Skeletal muscle tissue (tissue), 4 donors: Measurements from ENCODE around the gene MS4A15. TPM values are rescaled to one million over a fixed set of nuclear protein-coding genes. Genes with fewer than 3 reads are reported as not detected.

Experiments
- H3K27ac ChIP-seq: one replicate; pipeline ENCODE4 v1.7.0; 2013; ENCODE audit warnings: mild to moderate bottlenecking, low read depth, low read length, inconsistent platforms
- H3K27me3 ChIP-seq, 3 donors: one replicate each; pipeline ENCODE4 v1.7.0; 2013; ENCODE audit warnings: low read length in 3 of 3; ENCODE audit not compliant: control insufficient read depth in 3 of 3, insufficient read depth in 3 of 3
- H3K36me3 ChIP-seq, 3 donors: one replicate each; pipeline ENCODE4 v1.7.0; 2013; ENCODE audit warnings: low read length in 3 of 3; ENCODE audit not compliant: control insufficient read depth in 3 of 3, insufficient read depth in 3 of 3
- H3K4me1 ChIP-seq, 3 donors: one replicate each; pipeline ENCODE4 v1.7.0; 2013; ENCODE audit warnings: low read length in 3 of 3, mild to moderate bottlenecking in 3 of 3; ENCODE audit not compliant: control insufficient read depth in 3 of 3, insufficient read depth in 3 of 3
- H3K4me3 ChIP-seq, 3 donors: one replicate each; pipeline ENCODE4 v1.7.0; 2013; ENCODE audit warnings: low read length in 3 of 3
- H3K9ac ChIP-seq, 3 donors: one replicate each; pipeline ENCODE4 v1.7.0; 2013; ENCODE audit warnings: low read length in 3 of 3, mild to moderate bottlenecking in 3 of 3, moderate library complexity in 2 of 3, low read depth in 1 of 3
- H3K9me3 ChIP-seq, 3 donors: one replicate each; pipeline ENCODE4 v1.7.0; 2013; ENCODE audit warnings: low read length in 3 of 3; ENCODE audit not compliant: control insufficient read depth in 3 of 3
- total RNA-seq: library from RNA; depleted of rRNA; stranded (reverse); fragments of >200 nt; gene quantifications from one replicate; pipeline ENCODE4 v1.2.3, GENCODE V29; 2014
- donor health status: Osteomylitis.

MS4A15 gene
- total RNA-seq, 1 donor from 2014 or later = not detected

GRCh38 chr11:60725592-60725991 is 31.1 kb upstream of the MS4A15 start:
- no peak overlapping the region for H3K27ac ChIP-seq
- no peaks in the 10 kb centered on the region for H3K9me3 ChIP-seq
- no peaks in the 10 kb centered on the region for H3K36me3 ChIP-seq
- H3K4me1 ChIP-seq = no peaks in the 10 kb centered on the region
- peaks cover 0 to 6% (median 0%) of the 10 kb centered on the region in 3 donors for H3K27me3 ChIP-seq
- H3K9ac ChIP-seq = no peak overlapping the region
- no peak overlapping the region for H3K4me3 ChIP-seq

GRCh38 chr11:60731586-60731985 is 25.1 kb upstream of the MS4A15 start:
- Histone ChIP-seq H3K9me3 (no peaks in the 10 kb centered on the region), H3K4me1 (no peaks in the 10 kb centered on the region), H3K27me3 (peaks cover 0 to 6% (median 0%) of the 10 kb centered on the region in 3 donors), H3K9ac (no peak overlapping the region), H3K27ac (no peak overlapping the region), H3K36me3 (no peaks in the 10 kb centered on the region), H3K4me3 (no peak overlapping the region)

GRCh38 chr11:60734279-60734678 is 22.4 kb upstream of the MS4A15 start:
- H3K9ac ChIP-seq = no peak overlapping the region
- H3K4me1 ChIP-seq = no peaks in the 10 kb centered on the region
- no peaks in the 10 kb centered on the region for H3K36me3 ChIP-seq
- no peak overlapping the region for H3K4me3 ChIP-seq
- peaks cover 0 to 9% (median 7%) of the 10 kb centered on the region in 3 donors for H3K27me3 ChIP-seq
- H3K27ac ChIP-seq = no peak overlapping the region
- no peaks in the 10 kb centered on the region for H3K9me3 ChIP-seq

GRCh38 chr11:60739114-60739513 is 17.6 kb upstream of the MS4A15 start:
- Histone ChIP-seq H3K36me3 (no peaks in the 10 kb centered on the region), H3K27me3 (peaks cover 0 to 12% (median 8%) of the 10 kb centered on the region in 3 donors), H3K27ac (no peak overlapping the region), H3K9ac (no peak overlapping the region), H3K4me3 (no peak overlapping the region), H3K4me1 (no peaks in the 10 kb centered on the region), H3K9me3 (peaks cover 0 to 5% (median 4%) of the 10 kb centered on the region in 3 donors)

GRCh38 chr11:60740573-60740972 is 16.1 kb upstream of the MS4A15 start:
- H3K4me1 ChIP-seq = no peaks in the 10 kb centered on the region
- peaks cover 0 to 8% (median 4%) of the 10 kb centered on the region in 3 donors for H3K9me3 ChIP-seq
- no peak overlapping the region for H3K4me3 ChIP-seq
- H3K36me3 ChIP-seq = no peaks in the 10 kb centered on the region
- no peak overlapping the region for H3K9ac ChIP-seq
- H3K27me3 ChIP-seq = peaks cover 0 to 12% (median 8%) of the 10 kb centered on the region in 3 donors
- H3K27ac ChIP-seq = no peak overlapping the region

- H3K27me3 ChIP-seq = peaks cover 0 to 12% (median 8%) of the 10 kb centered on the region in 3 donors
- no peak overlapping the region for H3K9ac ChIP-seq
- no peak overlapping the region for H3K4me3 ChIP-seq
- no peaks in the 10 kb centered on the region for H3K4me1 ChIP-seq
- H3K36me3 ChIP-seq = no peaks in the 10 kb centered on the region
- no peak overlapping the region for H3K27ac ChIP-seq
- H3K9me3 ChIP-seq = peaks cover 0 to 8% (median 4%) of the 10 kb centered on the region in 3 donors
Observed at GRCh38 chr11:60741421-60741820, 15.2 kb upstream of the MS4A15 start.

- Histone ChIP-seq H3K4me3 (no peak overlapping the region), H3K27ac (no peak overlapping the region), H3K36me3 (no peaks in the 10 kb centered on the region)
Observed at GRCh38 chr11:60743058-60743457, 13.6 kb upstream of the MS4A15 start.

GRCh38 chr11:60744114-60744513 is 12.6 kb upstream of the MS4A15 start:
- peaks cover 0 to 8% (median 4%) of the 10 kb centered on the region in 3 donors for H3K9me3 ChIP-seq
- no peaks in the 10 kb centered on the region for H3K36me3 ChIP-seq
- H3K4me1 ChIP-seq = no peaks in the 10 kb centered on the region
- H3K9ac ChIP-seq = no peak overlapping the region
- peaks cover 0 to 5% (median 5%) of the 10 kb centered on the region in 3 donors for H3K27me3 ChIP-seq
- no peak overlapping the region for H3K4me3 ChIP-seq
- H3K27ac ChIP-seq = no peak overlapping the region

More at GRCh38 chr11:60743058-60743457, 13.6 kb upstream of the MS4A15 start:
- H3K27me3 ChIP-seq = peaks cover 0 to 10% (median 8%) of the 10 kb centered on the region in 3 donors
- H3K4me1 ChIP-seq = no peaks in the 10 kb centered on the region
- H3K9ac ChIP-seq = no peak overlapping the region
- H3K9me3 ChIP-seq = peaks cover 0 to 8% (median 4%) of the 10 kb centered on the region in 3 donors

- Histone ChIP-seq H3K9me3 (peaks cover 0 to 5% (median 0%) of the 10 kb centered on the region in 3 donors), H3K36me3 (no peaks in the 10 kb centered on the region), H3K4me3 (no peak overlapping the region), H3K27me3 (peaks cover 4 to 23% (median 5%) of the 10 kb centered on the region in 3 donors), H3K27ac (no peak overlapping the region), H3K4me1 (no peaks in the 10 kb centered on the region), H3K9ac (no peak overlapping the region)
Observed at GRCh38 chr11:60747359-60747873, 9.3 kb upstream of the MS4A15 start.

GRCh38 chr11:60748225-60748624 is 8.4 kb upstream of the MS4A15 start:
- Histone ChIP-seq H3K4me3 (no peak overlapping the region), H3K27ac (no peak overlapping the region), H3K4me1 (no peaks in the 10 kb centered on the region), H3K9me3 (peaks cover 0 to 5% (median 0%) of the 10 kb centered on the region in 3 donors), H3K36me3 (no peaks in the 10 kb centered on the region), H3K27me3 (peaks cover 6 to 30% (median 9%) of the 10 kb centered on the region in 3 donors), H3K9ac (no peak overlapping the region)
